HFF-Myc (cell line): ENCODE measurements around the gene CHST15.
A peak's percentile ranks its signal among the peaks of the same experiment; 100 is the strongest.

Source experiments
- DNase-seq: peaks from one replicate; pipeline ENCODE4 v3.0.0-alpha.2; 2011; ENCODE audit warnings: low read depth; ENCODE audit errors: extremely low read depth
- H3K4me3 ChIP-seq: replicated peaks from 2 replicates; pipeline ENCODE4 v1.5.1; 2011; ENCODE audit warnings: low read depth, mild to moderate bottlenecking, control low read depth, low read length
- CTCF ChIP-seq: IDR thresholded peaks from 2 replicates; pipeline ENCODE4 v1.5.1; 2012; ENCODE audit warnings: mild to moderate bottlenecking, low read depth, low read length, control low read depth; ENCODE audit errors: missing control alignments

The CHST15 gene

DNA sequence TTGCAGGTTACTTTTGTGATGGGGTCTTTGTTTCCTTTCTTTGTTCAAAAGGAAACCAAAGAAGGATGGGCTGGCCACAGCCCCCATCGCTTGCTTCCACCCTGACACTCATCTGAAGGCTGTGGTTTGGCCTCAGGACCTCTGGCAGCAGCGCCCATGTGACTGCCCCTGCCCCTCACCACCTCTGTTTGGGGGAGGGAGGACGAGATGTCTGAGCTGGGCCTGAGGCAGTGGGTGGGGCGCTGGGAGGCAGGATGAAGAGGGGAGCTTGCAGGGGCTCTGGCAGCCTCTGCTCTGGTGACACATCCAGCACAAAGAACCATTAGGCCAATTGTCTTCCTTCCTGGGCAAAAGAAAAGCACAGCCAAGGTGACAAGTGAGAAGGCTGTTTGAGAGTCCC lies 15.9 kb upstream of the CHST15 start:
- DNase-seq: no peak
- no peak for TF ChIP-seq CTCF
- no peak overlapping the region for H3K4me3 ChIP-seq

GRCh38 chr10:124107072-124107471 lies 13.7 kb upstream of the CHST15 start:
- no peak for TF ChIP-seq CTCF
- no peak overlapping the region for H3K4me3 ChIP-seq
- no peak for DNase-seq

GRCh38 chr10:124106241-124106879 lies 13.0 kb upstream of the CHST15 start:
- peak; percentile 52 for DNase-seq
- no peak for TF ChIP-seq CTCF
- no peak overlapping the region for H3K4me3 ChIP-seq

- DNase-seq: no peak
- TF ChIP-seq CTCF: no peak
- H3K4me3 ChIP-seq: no peak overlapping the region
These were observed 12.2 kb upstream of the CHST15 start for GRCh38 chr10:124105594-124105993.

GRCh38 chr10:124105045-124105444 lies 11.6 kb upstream of the CHST15 start:
- H3K4me3 ChIP-seq: no peak overlapping the region
- no peak for TF ChIP-seq CTCF
- DNase-seq: no peak

DNA sequence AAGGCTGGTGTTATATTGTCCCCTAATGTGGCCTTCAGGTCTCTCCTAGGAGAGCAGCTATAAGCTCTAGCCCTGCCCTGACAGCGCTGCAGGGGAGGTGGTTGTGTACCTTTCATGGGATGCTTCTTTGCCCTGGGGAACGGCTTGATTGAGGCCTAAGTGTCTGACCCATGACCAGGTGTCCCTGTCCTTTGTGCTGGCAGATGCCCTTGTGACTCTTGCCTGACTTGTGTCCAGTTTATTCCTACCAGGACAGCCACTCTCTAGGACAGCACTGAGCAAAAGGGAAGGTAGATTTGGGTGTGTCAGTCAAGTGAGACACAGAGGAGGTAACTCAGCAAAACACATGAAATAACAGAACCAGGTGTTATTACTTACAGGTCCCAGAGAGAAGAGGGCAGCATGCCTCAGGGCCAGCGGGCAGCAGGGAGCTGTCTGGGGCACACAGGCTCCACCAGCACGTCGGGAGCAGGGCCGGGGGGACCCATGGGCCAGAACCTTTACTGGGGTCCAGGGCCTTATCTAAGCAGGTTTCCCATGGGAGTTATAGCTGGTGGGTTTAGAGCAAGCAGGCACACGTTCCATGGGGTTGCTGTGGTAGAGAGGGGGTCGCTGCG lies 10.7 kb upstream of the CHST15 start:
- no peak for TF ChIP-seq CTCF
- H3K4me3 ChIP-seq: no peak overlapping the region
- no peak for DNase-seq
